Activated naive CD4-positive, alpha-beta T cell treated with anti-CD3 and anti-CD28 coated beads, Interleukin-2, amount 50 U/mL, for 72 hours (primary cell): ENCODE results near the gene NKX2-3. TPM values are rescaled to one million over a fixed set of nuclear protein-coding genes. Genes with fewer than 3 reads are reported as not detected.

Experiments
- ATAC-seq, 2 donors: fragments of 150-1000 bp; cut with Tn5 transposase; 2 replicates each; pipeline ENCODE4 v1.10.0; 2021; ENCODE audit warnings: mild to moderate bottlenecking in 2 of 2, moderate library complexity in 2 of 2
- DNase-seq, 2 donors: peaks; one replicate each; pipeline ENCODE4 v3.0.0; 2021 to 2022; ENCODE audit warnings: low spot score in 2 of 2
- H3K27ac Mint-ChIP-seq, 2 donors: one replicate each; pipeline ENCODE4 v1.8.0; 2022; ENCODE audit warnings: mild to moderate bottlenecking in 2 of 2, mixed read lengths in 2 of 2
- H3K36me3 Mint-ChIP-seq, 2 donors: one replicate each; pipeline ENCODE4 v1.8.0; 2022; ENCODE audit warnings: mixed read lengths in 2 of 2
- H3K9me3 Mint-ChIP-seq, 2 donors: one replicate each; pipeline ENCODE4 v1.8.0; 2022; ENCODE audit warnings: mixed read lengths in 2 of 2
- total RNA-seq, 2 donors: library from RNA; stranded (reverse); gene quantifications; one replicate each; pipeline ENCODE4 v1.2.3, GENCODE V29; 2022

NKX2-3 gene
- total RNA-seq, 2 donors from 2014 or later = not detected

DNA sequence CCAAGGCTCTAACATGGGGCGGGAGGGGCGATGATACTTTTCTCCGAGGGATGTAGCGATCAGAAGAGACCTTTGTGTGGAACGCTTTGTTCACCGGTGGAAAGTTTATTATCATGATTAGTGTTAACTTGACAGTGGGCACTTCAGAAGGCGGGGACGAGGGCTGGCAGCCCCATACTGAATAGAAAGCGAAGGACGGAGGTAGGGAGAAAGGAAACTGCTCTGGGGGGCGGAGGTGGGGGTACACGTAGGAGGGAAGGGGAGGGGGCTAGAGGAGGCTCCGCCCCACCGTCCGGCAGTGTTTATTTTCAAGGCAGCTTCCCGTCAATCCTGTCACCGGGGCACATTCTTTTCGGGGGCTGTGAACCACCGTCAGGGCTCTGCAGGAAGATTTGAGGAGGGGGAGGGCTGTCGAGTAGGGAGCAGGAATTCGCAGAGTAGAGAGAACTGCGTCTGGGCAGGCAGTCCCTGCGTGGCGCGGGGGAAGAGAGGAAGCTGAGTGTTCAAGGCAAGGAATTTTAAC, 9.4 kb upstream of the NKX2-3 start:
- ATAC-seq = no peak
- Mint-ChIP-seq H3K9me3 (no peaks in the 10 kb centered on the region), H3K27ac (peak overlapping the region in 1 of 2 donors; percentile 65), H3K36me3 (peaks cover 0 to 5% of the 10 kb centered on the region in 2 donors)
- no peak for DNase-seq

DNA sequence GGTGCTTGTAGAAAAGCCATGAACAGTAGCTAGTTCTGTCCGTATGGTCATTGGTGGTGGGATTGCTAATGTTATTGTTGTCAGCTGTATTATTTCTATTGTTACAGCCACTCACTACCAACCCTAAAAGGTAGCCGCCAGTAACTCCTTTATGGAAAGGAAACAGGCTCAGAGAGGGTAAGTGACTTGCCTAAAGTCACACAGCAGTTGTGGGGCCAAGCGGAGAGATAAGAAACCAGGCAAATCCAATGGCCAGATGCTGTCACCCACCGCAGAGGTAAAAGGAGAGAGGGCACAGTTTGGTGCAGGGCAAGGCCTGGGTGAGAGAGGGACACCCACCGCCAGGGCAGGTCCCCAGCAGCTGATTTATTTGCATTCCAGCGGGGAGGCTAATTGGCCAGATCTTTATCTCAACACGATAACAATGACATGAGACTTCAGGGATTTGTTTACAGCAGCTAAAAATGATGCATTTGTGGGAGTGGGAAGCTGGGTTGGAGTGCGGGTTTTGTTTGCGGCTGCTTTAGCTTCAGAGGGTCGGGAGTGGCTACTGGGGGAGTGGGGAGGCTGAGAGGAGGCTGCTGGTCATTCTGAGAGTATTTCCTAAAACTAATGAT, 8.6 kb upstream of the NKX2-3 start:
- ATAC-seq = no peak

DNA sequence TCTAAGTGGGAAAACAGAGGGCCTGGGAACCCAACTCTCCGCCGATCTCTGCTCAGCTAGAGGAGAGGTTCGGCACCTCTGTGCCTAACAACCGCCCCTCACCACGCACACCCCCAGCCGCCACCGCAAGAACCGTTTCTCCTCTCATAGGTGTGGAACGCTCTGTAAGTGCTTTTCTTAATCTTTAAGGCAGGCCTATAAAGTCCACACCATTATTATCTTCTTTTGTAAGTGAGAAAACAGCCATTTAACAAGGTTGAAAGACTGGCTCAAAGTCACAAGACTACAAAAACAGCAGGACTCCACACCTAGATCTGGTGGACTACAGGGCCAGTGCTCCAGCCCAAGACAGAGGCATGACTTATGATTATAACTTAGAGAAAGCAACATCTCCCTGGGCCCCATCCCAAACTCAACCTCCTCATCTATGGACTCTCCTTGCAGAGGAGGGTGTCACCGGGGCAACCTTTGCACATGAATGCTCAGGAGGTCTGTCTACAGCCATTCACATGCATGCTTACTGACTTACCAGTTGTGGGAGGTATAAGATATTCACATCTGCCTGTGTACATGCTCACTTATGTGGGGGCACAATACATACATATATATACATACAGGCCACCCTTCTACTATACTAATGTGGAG, 7.9 kb upstream of the NKX2-3 start:
- H3K27ac Mint-ChIP-seq = no peak overlapping the region
- peaks cover 2 to 7% of the 10 kb centered on the region in 2 donors for H3K36me3 Mint-ChIP-seq
- H3K9me3 Mint-ChIP-seq = no peaks in the 10 kb centered on the region
- ATAC-seq (no peak), DNase-seq (no peak)

More for the DNA sequence above, 8.6 kb upstream of the NKX2-3 start:
- no peak for DNase-seq
- H3K36me3 Mint-ChIP-seq = peaks cover 0 to 5% of the 10 kb centered on the region in 2 donors
- H3K27ac Mint-ChIP-seq = no peak overlapping the region
- no peaks in the 10 kb centered on the region for H3K9me3 Mint-ChIP-seq

DNA sequence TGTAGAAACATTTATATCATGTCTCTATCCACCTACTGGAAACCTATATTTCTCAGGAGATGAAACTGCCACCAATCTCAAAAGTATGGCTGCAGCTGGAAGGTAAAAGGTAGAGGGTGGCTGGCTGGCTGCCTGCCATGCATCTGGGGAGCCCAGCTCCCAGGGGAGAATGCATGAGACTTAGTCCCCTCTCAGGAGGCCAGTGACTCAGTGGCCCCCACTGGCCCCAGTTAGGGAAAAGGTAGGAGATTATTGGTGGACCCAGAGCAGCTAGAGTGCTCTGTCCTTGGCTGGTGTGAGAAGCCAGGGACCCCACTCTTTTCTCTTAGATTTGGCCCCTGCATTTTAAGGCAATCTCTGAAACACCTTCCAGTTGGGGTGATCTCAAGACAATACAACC, 6.8 kb upstream of the NKX2-3 start:
- DNase-seq (no peak), ATAC-seq (no peak)
- H3K36me3 Mint-ChIP-seq = peaks cover 9 to 10% of the 10 kb centered on the region in 2 donors

DNA sequence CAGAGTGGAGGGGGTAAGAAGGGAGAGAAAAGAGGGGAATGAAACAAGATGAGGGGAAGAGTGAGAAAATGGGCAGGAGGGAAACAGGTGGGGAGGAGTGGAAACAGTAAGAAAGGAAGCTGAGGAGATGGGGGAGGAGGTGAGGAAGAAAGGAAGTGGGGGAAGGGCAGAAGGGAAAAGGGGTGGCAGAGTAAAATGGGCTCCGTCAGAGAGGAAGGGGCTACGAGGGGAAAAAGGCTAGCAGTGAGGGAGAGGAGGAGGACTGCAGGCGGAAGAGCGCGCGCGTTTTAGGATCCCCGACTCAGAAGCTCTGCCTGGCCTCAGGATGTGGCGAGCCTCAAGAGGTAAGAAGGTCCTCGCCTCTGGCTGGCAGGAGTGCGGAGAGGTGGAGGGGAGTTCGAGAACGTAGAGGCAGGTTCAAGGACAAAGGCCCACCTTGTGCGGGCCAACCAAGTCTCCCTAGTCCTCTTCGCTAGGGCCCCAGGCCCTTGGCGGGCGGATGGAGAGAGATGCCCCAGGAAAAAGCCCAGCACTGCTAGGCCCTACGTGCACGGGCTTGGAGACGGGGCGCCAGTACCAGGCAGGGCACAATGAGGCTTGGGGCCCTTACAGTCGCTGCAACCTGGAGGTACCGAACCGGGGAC, 5.8 kb upstream of the NKX2-3 start:
- Mint-ChIP-seq H3K36me3 (peaks cover 17 to 18% of the 10 kb centered on the region in 2 donors), H3K27ac (no peak overlapping the region), H3K9me3 (peaks cover 0 to 3% of the 10 kb centered on the region in 2 donors)
- DNase-seq = no peak
- no peak for ATAC-seq

More for the DNA sequence above, 6.8 kb upstream of the NKX2-3 start:
- Mint-ChIP-seq H3K9me3 (no peaks in the 10 kb centered on the region), H3K27ac (no peak overlapping the region)

DNA sequence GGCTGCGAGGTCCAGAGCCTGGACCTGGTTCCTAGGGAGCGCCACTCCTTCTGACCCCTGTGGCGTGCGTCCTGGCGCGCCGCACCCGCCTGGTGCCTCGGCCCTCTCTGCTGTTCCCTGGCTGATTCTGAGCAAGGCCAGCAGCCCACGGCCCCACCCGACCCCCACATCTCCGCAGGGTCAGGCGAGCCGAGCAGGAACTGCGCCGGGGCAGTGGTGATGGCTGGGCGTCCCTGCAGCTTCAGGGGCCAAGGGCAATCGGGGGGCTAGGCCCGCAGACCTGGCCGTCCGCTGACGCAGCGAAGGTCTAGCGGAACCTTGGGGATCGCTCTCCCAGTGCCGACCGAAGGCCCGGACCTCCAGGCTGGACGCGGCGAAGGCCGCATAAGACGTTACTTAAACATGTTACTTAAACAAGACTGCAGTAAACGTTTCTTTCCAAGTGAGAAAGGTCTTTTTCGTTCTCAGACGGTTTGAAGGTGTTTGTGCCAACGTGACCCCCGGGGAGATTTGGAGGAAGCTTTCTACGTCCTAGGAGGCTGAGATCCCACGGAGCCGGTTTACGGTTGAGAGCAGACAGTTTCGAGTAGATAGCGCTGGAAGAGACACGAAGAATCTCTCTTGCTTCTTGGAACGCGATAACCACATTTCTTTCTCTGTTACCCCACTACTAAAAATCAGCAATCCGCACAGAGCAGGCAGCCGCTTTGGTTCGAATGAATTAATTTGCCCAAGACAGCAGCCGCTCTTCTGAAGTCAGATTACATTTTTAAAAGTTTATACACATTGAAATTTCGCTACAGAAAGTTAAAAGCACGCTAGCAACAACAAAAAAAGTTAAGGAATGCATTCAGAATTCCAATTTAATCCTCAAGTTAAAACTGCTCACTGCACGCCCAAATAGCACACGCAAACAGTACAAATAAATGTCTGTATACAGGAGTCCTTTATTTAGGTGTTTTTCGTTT, 4.9 kb upstream of the NKX2-3 start:
- ATAC-seq = no peak
- no peak for DNase-seq
- H3K36me3 Mint-ChIP-seq = peaks cover 21 to 23% of the 10 kb centered on the region in 2 donors
- peaks cover 0 to 4% of the 10 kb centered on the region in 2 donors for H3K9me3 Mint-ChIP-seq
- no peak overlapping the region for H3K27ac Mint-ChIP-seq

DNA sequence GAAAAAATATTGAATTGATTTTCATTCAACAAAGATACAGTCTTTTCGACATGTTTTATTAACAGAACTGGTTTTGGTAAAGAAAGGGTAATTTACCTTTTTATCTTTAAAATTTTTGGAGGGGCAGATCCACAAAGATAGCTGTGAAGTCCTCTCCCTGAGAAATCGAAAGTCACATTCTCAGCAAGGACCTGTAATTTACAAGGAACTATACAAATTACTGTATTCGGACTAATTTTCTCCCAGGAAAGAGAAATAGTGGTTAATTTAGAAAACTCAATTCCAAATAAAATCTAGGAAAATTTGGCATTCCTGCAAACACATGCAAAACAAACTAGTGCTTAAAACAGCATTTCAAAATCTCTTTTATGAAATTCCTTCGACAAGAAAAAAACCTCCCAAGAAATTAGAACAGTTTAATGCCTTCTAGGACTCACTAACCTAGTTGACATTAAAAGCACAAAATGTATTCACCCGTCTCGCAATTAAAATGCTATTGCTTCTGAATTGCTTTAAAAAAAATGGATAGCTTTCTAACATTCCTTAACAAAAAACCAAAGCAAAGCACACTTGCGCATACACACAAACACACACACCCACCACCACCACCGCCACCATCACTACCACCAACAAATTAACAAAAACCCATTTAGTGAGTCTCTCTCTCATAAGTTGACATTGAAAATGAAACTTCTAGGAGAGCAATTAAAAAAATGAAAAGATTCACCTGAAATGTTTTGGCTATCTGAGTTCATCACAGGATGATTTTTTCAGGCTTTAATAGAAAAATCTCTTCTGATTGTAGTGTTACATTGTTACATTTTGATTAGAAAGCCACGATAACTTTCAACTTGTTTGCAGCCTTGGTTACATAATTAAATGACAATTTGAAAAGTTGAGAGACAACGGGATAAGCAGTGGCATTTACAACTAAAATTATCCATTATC, 4.0 kb upstream of the NKX2-3 start:
- DNase-seq = no peak
- no peak overlapping the region for H3K27ac Mint-ChIP-seq
- ATAC-seq = no peak
- peaks cover 21 to 23% of the 10 kb centered on the region in 2 donors for H3K36me3 Mint-ChIP-seq
- peaks cover 0 to 4% of the 10 kb centered on the region in 2 donors for H3K9me3 Mint-ChIP-seq

DNA sequence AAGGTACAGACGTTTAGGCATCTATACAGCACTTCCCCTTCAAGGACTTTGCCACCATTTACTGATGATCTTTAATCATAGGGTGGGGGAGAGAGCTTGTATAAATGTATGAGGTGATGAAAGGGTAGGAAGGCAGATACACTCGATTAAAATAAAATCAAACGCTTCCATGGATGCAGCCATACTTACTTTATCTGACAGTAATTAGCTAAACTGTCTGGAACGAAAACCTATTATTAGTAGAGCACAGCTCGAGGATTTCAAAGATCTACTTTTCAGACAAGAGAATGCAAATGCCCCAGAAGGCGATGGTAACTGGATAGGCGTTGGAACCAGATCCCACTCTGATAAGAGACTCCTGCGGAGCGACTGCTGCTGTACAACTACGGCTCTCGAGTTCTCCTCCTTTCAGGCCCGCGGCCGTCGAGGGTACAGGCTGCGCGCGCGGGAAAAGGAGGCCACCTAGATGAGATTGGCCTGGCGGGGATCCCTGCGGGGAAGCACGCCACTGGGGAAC, 3.1 kb upstream of the NKX2-3 start:
- Mint-ChIP-seq H3K9me3 (peaks cover 0 to 4% of the 10 kb centered on the region in 2 donors), H3K36me3 (peaks cover 21 to 22% of the 10 kb centered on the region in 2 donors), H3K27ac (no peak overlapping the region)
- ATAC-seq (no peak), DNase-seq (no peak)

DNA sequence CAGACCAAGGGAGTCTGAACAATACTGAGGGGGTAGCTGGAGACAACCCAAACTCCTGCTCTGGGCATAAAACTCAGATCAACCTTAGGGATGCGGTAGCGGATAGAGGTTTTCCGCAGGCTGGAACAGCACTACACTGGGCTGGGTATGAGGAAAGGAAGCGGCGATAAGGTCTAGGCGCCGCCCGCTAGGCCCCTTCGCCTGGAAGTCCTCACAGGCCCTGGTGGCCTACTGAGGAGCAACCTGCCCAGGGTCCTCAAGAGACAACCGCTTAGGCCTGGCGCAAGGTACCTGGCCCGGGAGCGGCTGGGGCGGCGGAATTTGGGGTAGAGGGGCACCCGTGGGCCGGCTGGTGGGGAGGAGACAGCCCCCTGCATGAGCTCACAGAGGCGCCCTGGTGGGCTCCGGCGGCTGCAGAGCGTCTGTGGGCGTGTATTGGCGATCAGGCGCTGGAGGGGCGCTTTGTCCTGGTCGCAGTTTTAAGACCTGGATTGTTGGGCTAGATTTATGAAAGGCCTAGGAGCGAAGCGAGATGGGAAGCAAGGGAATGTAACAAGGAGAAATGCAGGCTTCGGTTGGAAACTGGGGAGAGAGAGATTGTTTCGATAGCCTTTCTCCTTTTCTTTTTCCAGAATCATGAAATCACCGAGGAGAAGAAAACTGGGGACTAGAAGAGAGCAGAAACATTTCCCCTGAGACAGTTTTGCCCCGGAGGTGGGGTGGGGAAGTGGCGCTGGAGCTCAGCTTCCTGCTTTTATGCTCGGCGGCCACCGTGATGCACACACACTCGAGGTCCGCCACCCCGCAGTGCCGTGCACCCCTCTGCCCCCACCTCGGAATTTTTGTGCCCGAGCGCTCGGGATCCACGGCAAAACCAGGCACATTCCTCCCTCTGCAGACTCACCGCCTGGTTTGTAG, 2.4 kb upstream of the NKX2-3 start:
- peaks cover 0 to 4% of the 10 kb centered on the region in 2 donors for H3K9me3 Mint-ChIP-seq
- H3K27ac Mint-ChIP-seq = no peak overlapping the region
- DNase-seq (no peak), ATAC-seq (no peak)
- H3K36me3 Mint-ChIP-seq = peaks cover 21 to 25% of the 10 kb centered on the region in 2 donors

DNA sequence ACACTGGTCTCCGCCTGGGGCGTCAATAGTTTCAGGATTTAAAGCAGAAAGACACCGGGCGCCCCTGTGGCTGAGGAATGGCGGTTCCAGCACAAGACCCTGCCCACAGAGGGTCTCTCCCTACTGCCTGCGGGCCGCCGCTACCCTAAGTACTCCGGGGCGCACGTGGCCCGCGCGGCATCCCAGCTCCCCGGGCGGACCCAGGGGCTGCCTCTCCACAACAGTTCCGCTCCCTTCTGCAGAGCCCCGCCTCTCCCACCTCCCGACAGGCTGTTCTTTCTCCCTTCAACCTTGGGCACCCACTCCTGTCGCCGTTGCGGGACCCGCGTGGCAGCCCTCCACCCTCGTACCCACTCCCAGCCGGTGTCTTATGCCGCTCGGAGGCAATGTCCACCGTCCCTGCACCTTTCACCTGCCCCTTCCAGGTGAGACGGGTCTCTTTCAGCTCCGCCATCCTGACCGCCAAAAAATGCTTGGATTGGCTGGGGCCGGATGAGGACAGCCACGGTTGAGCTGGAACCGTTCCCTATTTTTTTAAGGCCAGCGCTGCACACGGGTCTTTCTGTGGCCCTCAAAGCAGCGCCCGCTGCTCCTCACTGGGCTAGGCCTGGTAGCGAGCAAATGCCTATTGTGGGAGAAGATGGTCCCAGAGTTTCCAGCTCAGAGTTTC, 1.6 kb upstream of the NKX2-3 start:
- ATAC-seq = no peak
- Mint-ChIP-seq H3K9me3 (peaks cover 0 to 4% of the 10 kb centered on the region in 2 donors), H3K27ac (no peak overlapping the region), H3K36me3 (peaks cover 21 to 25% of the 10 kb centered on the region in 2 donors)
- no peak for DNase-seq

DNA sequence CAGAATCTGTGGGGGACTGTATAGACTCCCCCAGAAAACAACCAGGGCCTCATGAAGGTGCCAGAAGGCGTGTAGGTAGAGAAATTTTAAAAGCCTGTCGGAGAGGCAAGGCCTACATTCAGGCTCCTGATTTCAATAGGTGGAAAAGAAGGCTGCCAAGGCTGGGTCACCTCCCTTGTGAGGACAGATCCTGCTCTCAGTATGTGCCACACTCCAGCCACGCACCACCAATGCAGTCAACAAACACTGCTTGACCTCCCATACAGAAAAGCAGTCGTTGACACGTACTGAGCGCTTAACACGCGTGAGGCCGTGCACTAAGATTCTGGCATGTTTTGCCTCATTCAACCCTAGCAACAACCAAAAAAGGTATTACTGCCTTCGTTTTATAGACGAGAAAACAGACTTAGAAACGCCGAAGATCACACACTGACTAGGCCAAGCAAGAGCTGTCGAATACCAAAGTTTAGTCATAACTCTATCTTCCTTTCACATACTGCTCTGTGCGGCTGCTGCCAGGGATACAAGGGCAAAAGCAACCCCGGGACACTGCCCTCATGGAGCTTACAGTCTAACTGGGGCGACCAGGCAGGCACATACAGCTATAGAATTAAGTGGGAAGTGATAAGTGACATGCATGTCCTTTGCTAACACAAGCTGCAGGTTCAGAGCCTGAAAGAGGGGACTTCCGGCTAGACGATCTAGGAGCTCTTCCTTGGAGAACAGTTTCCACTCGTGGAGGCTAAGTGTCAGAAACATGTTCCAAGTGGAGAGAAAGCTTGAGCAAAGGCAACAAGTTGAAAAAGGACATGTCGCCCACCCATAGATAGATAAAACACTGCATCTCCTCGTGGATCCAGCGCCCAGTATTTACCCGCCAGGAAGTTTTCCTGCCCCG, 797 bp upstream of the NKX2-3 start:
- Mint-ChIP-seq H3K9me3 (peaks cover 0 to 4% of the 10 kb centered on the region in 2 donors), H3K27ac (no peak overlapping the region), H3K36me3 (peaks cover 21 to 25% of the 10 kb centered on the region in 2 donors)
- ATAC-seq (no peak), DNase-seq (no peak)

DNA sequence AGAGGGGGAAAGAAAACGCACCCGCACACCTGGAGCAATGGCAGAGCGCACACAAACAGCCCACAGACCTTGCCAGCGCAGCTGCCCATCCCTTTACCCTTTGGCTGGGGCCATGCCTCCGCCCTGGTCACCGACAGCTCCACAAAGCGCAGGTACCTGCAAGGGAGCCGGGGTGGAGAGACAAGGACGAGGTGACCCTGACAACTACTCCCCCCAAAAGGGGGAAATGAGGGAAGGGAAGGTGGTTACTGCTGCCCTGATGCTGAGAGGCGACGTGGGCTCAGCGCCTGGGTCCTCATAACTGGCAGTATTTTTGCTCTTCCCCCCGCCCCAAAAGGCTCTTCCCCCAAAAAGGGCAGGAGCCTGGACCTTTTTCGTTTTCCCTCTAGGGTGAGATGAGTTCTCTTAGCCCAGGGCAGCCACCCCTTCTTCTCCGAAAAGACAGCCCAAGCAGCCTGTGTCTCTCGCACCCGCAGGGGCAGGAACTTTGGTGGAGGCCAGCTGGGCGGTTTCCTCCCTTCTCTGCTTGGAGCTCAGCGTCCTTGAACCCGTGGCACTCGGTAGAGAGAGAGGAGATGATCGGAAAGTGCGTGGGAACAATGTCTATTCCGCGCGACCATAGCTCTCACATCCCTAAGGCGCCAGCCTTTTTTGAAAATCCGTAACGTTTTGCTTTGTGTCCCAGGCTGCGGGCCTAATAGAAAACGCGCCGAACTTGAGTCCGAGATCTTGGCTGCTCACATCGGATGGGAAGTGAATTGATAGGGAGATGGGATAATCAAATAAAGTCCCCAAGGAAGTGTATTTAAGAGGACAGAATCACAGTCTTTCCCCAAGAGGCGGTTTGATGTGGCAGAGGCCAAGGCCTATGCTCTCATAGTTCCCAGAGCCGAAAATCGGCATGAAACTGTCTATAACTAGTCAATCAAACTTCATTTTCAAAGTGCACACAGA, 1.0 kb downstream of the NKX2-3 start:
- ATAC-seq (no peak), DNase-seq (no peak)
- Mint-ChIP-seq H3K36me3 (peaks cover 21 to 25% of the 10 kb centered on the region in 2 donors), H3K27ac (peak overlapping the region in 1 of 2 donors; percentile 77), H3K9me3 (peaks cover 0 to 4% of the 10 kb centered on the region in 2 donors)
